ENCODE data around the gene SKIDA1.

GRCh38 chr10:21488246-21488956 lies 37.1 kb downstream of the SKIDA1 start:
- TF ChIP-seq USF2 (IDR thresholded peaks at IDR 0.05; ENCODE audit: low read depth, low read length) (no peak), RCOR1 (IDR thresholded peaks at IDR 0.05; ENCODE audit: insufficient replicate concordance, low read length) (no peak), CTCF (conservative IDR thresholded peaks at IDR 0.05; ENCODE audit: low read depth, low read length) (no peak), MXI1 (IDR thresholded peaks at IDR 0.05; ENCODE audit: borderline replicate concordance, low read depth, low read length) (no peak), FOS (IDR thresholded peaks at IDR 0.05; ENCODE audit: low read depth, low read length) (no peak), MAZ (IDR thresholded peaks at IDR 0.05; ENCODE audit: borderline replicate concordance, low read depth, low read length) (no peak), RFX5 (IDR thresholded peaks at IDR 0.05; ENCODE audit: low read depth, low read length) (no peak), CEBPB (IDR thresholded peaks at IDR 0.05; ENCODE audit: low read depth, low read length) (no peak)
